ENCODE data around the gene SYMPK. TPM values are rescaled to one million over a fixed set of nuclear protein-coding genes. Genes with fewer than 3 reads are reported as not detected.
A peak's percentile ranks its signal among the peaks of the same experiment; 100 is the strongest.

The SYMPK gene
- total RNA-seq, 1 donor from 2014 or later, result 58.0 TPM

DNA sequence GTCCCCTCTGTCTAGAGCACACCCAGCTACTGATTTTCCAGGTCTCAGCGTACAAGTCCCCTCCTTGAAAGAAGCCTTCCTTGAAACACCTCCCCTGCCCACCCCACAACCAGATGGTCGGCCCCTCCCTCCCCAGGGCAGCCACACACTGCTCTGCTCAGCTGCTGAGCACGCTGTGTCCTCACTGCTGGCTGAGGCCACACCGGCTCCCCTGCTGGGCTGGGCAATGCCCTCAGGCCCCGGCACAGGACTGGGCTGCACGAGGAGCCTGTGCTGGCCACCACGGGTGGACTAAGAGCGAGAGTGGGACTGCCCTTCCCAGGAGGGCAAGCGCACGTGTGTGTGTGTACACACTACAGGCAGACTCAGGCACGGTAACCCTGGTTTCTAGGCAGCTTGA, 36.0 kb downstream of the SYMPK start:
- DNase-seq (ENCODE audit: extremely low read depth, low read depth, low spot score), result no peak

GRCh38 chr19:45825917-45826893, 36.7 kb downstream of the SYMPK start:
- no peak for DNase-seq (ENCODE audit: extremely low read depth, low read depth, low spot score)

DNA sequence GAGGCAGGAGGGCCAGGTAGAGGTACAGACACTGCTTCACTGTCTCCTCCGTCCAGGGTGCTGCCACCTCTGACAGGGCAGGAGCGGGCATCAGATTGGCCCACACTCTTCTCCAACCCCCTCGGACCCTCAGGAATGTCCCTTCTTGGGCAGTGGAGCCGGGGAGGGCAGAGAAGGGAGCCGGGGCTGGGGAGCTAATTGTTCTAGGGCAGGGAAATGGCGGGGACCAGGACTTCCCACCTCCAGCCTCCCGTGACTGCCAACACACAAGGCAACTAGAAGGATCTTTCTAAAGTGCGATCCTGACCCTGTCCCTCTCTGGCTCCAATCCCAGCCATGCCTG, 37.7 kb downstream of the SYMPK start:
- DNase-seq (ENCODE audit: extremely low read depth, low read depth, low spot score), result no peak

GRCh38 chr19:45824531-45825262, 38.2 kb downstream of the SYMPK start:
- DNase-seq (ENCODE audit: extremely low read depth, low read depth, low spot score), result no peak

- no peak for DNase-seq (ENCODE audit: extremely low read depth, low read depth, low spot score)
Observed at GRCh38 chr19:45824041-45824471, 38.9 kb downstream of the SYMPK start.

DNA sequence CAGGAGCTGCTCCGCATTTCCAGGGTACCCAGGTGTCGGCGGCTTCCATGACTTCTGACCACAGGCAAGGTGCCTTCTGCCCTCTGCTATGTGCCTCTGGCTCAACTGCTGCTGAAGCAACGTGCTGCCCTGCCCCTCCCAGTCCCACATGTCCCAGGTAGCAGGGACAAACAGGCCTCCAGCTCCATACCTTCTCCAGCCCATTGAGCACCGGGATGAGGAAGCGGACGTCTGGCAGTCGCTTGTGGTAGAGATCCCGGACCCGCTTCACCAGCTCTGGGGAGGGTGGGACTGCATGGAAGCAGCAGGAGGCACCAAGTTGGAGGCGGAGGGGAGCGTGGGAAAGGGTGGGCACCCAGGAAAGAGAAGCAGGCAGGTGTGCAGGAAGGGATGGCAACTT, 39.8 kb downstream of the SYMPK start:
- DNase-seq (ENCODE audit: extremely low read depth, low read depth, low spot score), result no peak

DNA sequence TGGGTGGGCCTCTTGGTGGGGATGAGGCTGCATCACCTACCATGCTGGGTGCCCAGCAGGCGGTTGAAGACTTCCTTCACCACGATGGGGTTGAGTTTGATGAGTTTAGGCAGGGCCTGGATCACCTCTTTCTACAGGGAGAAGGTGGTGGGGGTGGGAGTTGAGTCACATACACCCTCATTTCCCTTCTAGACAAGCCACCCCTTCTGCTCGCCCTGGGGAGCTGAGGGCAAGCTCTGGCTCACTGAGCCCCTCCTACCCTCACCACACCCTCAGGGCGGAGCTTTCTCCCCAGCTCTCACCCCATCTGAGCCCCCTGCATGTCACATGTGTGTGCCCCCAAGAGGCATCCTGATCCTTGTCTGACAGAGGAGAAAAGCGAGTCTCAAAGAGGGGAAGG, 40.2 kb downstream of the SYMPK start:
- no peak for DNase-seq (ENCODE audit: extremely low read depth, low read depth, low spot score)

DNA sequence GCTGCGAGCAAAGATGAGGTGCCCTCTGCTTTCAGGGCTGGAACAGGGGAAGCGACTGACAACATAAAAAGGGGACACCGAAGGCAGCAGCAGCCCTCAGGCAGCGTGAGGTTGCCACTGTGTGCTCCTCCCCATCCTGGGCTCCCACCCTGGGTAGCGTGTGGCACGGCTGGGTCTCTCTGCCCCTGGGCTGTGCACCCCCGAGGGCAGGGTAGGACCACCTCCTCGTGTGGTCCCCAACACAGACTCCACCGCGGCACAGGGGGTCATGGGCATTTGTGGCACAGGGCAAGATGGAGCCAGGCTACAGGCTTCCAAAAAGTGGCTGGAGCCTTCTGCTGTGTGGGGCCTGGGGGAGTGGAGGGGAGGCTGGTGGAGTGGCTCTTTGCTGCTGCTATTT, 41.4 kb downstream of the SYMPK start:
- DNase-seq (ENCODE audit: extremely low read depth, low read depth, low spot score), result no peak

DNA sequence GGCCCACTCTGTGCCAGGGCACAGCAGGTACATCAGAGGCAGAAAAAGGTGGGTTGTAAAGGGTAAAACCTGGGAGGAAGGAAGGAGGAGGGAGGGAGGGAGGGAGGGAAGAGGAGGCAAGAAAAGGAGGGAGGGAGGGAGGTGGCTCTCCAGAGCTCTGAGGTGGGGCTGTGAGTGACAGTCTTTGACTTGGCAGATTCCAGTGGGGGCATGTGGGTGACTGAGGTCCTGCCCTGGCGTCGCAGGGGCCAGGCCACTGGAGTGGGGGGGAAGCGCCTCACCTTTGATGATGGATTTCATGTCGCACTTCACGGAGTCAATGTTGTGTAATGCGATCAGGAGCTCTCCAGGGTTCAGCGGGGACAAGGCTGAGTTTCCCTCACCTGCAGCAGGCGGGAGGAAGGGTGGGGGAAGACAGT, 41.8 kb downstream of the SYMPK start:
- DNase-seq (ENCODE audit: extremely low read depth, low read depth, low spot score), result no peak

GRCh38 chr19:45820413-45821102, 42.4 kb downstream of the SYMPK start:
- DNase-seq (ENCODE audit: extremely low read depth, low read depth, low spot score), result no peak

DNA sequence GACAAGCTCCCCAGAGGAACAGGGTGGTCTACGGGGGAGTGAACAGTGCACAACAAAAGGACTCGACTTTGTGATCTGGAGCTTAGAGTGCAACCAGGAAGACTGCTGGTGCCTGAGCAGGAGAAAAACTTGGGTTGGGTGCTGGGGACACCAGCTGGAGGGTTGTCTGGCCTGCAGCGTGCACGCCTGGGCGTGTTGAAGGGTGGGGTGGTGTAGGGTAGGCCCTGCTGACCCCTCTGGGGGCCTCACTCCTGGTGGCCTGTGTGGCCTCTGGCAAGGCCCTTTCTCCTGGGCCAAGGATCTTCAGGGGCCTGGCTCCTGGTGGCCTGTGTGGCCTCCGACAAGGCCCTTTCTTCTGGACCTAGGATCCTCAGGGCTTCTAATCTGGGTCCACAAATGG, 43.2 kb downstream of the SYMPK start:
- DNase-seq (ENCODE audit: extremely low read depth, low read depth, low spot score), result no peak

GRCh38 chr19:45817725-45818301, 45.1 kb downstream of the SYMPK start:
- DNase-seq (ENCODE audit: extremely low read depth, low read depth, low spot score), result no peak

GRCh38 chr19:45817010-45817724, 45.8 kb downstream of the SYMPK start:
- DNase-seq (ENCODE audit: extremely low read depth, low read depth, low spot score), result peak; percentile 73

DNA sequence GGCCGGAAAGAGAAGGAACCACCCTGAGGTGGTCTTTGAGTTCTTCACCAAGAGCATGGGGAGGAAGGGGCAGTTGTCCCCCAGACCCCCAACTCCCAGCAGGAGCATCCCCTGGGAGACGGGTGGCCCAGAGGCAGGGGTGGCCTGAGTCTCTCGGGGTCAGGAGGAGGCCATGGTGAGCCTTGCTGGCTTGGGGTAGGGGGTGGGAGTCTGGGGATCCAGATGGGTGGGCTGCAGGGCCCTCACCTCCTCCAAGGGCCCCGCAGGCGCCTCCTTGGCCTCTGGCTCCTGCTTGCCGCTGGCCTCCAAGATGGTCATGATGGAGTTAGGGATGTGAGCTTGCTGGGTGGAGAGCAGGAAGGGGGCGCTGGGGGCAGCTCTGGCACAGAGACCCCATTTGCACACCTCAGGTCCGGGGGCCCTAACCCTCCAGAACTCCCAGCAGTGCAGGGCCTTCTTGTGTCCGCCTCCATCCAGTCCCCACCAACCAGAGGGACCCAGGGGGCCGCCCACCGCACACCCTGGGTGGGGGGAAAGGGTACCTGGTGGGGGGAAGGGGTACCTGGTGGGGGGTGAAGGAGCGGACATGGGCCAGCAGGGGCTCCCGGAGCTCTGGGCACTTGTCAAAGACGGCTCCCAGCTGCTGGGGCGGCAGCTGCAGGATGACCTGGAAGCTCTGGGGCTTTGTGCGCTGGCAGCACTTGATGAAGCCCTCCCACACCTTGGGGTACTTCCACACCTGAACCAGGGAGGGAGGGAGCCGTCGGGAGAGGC, 46.5 kb downstream of the SYMPK start:
- DNase-seq (ENCODE audit: extremely low read depth, low read depth, low spot score), result no peak

DNA sequence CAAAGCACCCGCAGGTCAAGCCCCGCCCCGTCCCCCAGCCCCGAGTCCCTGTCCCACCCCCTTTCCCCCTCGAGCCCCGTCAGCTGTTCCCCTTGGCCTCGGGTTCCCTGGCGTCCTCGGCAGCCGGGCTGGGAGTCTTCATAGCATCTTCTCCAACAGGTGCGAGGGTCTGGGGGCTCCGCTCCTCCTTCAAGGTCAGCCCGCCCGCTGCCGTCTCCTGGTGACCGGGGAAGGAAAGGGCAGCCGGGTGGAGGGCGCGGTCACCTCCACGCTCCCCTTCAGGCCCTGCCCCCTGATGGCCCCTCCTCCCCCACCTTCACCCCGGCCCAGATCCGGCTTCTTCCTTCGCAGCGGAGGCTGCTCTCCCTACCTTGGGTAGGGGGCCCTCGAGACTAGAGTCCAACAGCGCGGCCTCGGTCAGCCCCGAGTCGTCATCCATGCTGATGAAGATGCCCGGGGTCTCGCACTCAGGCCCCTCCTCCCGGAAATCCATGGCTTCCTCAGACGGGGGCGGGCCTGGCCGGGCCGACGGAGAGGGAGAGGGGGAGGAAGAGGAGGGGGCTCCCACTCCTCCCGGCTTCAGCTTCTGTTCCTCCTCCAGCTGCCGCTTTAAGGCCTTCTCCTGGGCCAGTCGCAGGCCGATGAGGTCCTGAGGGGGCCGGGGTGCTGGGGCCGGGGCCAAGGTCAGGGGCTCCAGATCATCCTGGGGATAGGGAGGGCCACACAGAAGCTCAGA, 47.3 kb downstream of the SYMPK start:
- no peak for DNase-seq (ENCODE audit: extremely low read depth, low read depth, low spot score)

- DNase-seq (ENCODE audit: extremely low read depth, low read depth, low spot score), result no peak
Observed at GRCh38 chr19:45814851-45815480, 48.0 kb downstream of the SYMPK start, which contains the start of gene RSPH6A. Gene RSPH6A (minus strand): TSS chr19:45815308. CDS start chr19:45815176, 132 bp downstream.

- no peak for DNase-seq (ENCODE audit: extremely low read depth, low read depth, low spot score)
Observed at GRCh38 chr19:45814166-45814780, 48.7 kb downstream of the SYMPK start.

DNA sequence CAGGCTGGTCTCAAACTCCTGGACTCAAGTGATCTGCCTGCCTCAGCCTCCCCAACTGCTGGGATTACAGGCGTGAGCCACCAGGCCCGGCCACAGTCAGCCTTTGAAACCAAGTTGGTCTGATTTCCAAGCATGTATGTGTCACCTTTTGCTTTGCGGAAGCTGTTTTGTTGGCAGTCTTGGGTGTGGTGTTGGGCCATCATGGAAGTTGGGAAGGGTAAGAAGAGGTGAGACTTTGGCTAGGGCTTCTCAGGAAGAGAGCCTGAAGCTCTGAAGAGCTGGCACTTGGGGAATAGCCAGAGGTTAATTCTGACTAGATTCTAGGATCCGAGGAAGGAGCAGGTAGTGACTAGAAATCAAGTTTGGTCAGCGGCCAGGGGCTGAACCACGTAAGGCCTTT, 50.6 kb downstream of the SYMPK start:
- DNase-seq (ENCODE audit: extremely low read depth, low read depth, low spot score), result no peak
